Measurements from ENCODE around the gene SYCP2L. TPM values are rescaled to one million over a fixed set of nuclear protein-coding genes. Genes with fewer than 3 reads are reported as not detected.
"Not testable (repeated sequence)": the region's sequence is repeated elsewhere in the genome, so short reads cannot be mapped to it uniquely, and the experiment has no call there.

The SYCP2L gene
- polyA plus RNA-seq (2013, experiment 1 of 2; ENCODE audit: insufficient read length): 0.39 TPM
- 0.48 TPM for polyA plus RNA-seq (2013, experiment 2 of 2; ENCODE audit: insufficient read length)

- peak; percentile 57 for DNase-seq
Measured at GRCh38 chr6:10886691-10887502, at the start of gene SYCP2L. Gene SYCP2L, plus strand, starts transcription at chr6:10887052. Its CDS starts 75 bp downstream, at chr6:10887127.

GRCh38 chr6:10837622-10837994 is 49.2 kb upstream of the SYCP2L start:
- no peak for DNase-seq

GRCh38 chr6:10837995-10838793 is 48.7 kb upstream of the SYCP2L start, which contains the start of gene MAK:
Gene MAK, minus strand, starts transcription at chr6:10838539. Its CDS starts 7,891 bp downstream, at chr6:10830648.
- peak; percentile 65 for DNase-seq

- DNase-seq: no peak
Measured at GRCh38 chr6:10838794-10839333, 48.0 kb upstream of the SYCP2L start.

GRCh38 chr6:10843554-10843953 is 43.3 kb upstream of the SYCP2L start:
- DNase-seq: no peak

GRCh38 chr6:10847684-10848083 is 39.2 kb upstream of the SYCP2L start:
- DNase-seq: no peak

- DNase-seq: no peak
Measured at GRCh38 chr6:10849901-10850300, 37.0 kb upstream of the SYCP2L start.

- DNase-seq: no peak
Measured at GRCh38 chr6:10850728-10851127, 36.1 kb upstream of the SYCP2L start.

- no peak for DNase-seq
Measured at GRCh38 chr6:10852361-10852960, 34.4 kb upstream of the SYCP2L start.

- DNase-seq: not testable (repeated sequence)
Measured at GRCh38 chr6:10853849-10854300, 33.0 kb upstream of the SYCP2L start.

- no peak for DNase-seq
Measured at GRCh38 chr6:10854922-10855632, 31.8 kb upstream of the SYCP2L start.

GRCh38 chr6:10857259-10857658 is 29.6 kb upstream of the SYCP2L start:
- no peak for DNase-seq

- DNase-seq: no peak
Measured at GRCh38 chr6:10861086-10861485, 25.8 kb upstream of the SYCP2L start.

- no peak for DNase-seq
Measured at GRCh38 chr6:10862361-10862760, 24.5 kb upstream of the SYCP2L start.

GRCh38 chr6:10863031-10863430 is 23.8 kb upstream of the SYCP2L start:
- not testable (repeated sequence) for DNase-seq

- DNase-seq: not testable (repeated sequence)
Measured at GRCh38 chr6:10866709-10867108, 20.1 kb upstream of the SYCP2L start.

GRCh38 chr6:10867952-10868351 is 18.9 kb upstream of the SYCP2L start:
- no peak for DNase-seq

GRCh38 chr6:10873374-10873773 is 13.5 kb upstream of the SYCP2L start:
- no peak for DNase-seq

- no peak for DNase-seq
Measured at GRCh38 chr6:10874207-10874606, 12.6 kb upstream of the SYCP2L start.

GRCh38 chr6:10875026-10875425 is 11.8 kb upstream of the SYCP2L start:
- DNase-seq: no peak

- no peak for DNase-seq
Measured at GRCh38 chr6:10877012-10877411, 9.8 kb upstream of the SYCP2L start.

GRCh38 chr6:10877871-10878270 is 9.0 kb upstream of the SYCP2L start:
- DNase-seq: no peak

Measured in fibroblast of skin of abdomen (primary cell).